Prostate gland (tissue), 2 donors: ENCODE results near the gene CCDC127. TPM values are rescaled to one million over a fixed set of nuclear protein-coding genes. Genes with fewer than 3 reads are reported as not detected.

ENCODE experiments used
- DNase-seq: peaks from one replicate; pipeline ENCODE4 v3.0.0-alpha.2; 2019; ENCODE audit warnings: low spot score
- H3K27ac ChIP-seq, 2 donors: fragments of 200-600 bp; sonication (generic); 2 replicates each; pipeline ENCODE4 v1.5.1; 2017 to 2019
- H3K27me3 ChIP-seq: fragments of 200-600 bp; sonication (generic); replicated peaks from 2 replicates; pipeline ENCODE4 v1.5.1; 2019; ENCODE audit not compliant: insufficient read depth
- H3K36me3 ChIP-seq, 2 donors: fragments of 200-600 bp; sonication (generic); 1 replicate in 1 of 2; 2 replicates in 1 of 2; pipeline versions ENCODE4 v1.5.1 to v1.8.1; 2017 to 2019
- H3K4me1 ChIP-seq: fragments of 200-600 bp; sonication (generic); replicated peaks from 2 replicates; pipeline ENCODE4 v1.5.1; 2019
- H3K4me3 ChIP-seq, 2 donors: fragments of 200-600 bp; sonication (generic); 2 replicates each; pipeline ENCODE4 v1.5.1; 2017 to 2019
- H3K9me3 ChIP-seq: fragments of 200-600 bp; sonication (generic); 2 replicates; pipeline ENCODE4 v1.5.1; 2017
- CTCF ChIP-seq, 4 experiments: fragments of 200-600 bp in 2 of 4; fragments of 450-650 bp in 2 of 4; sonication (generic) in 2 of 4; IDR thresholded peaks; 1 replicate in 3 of 4; 2 replicates in 1 of 4; pipeline ENCODE4 v1.5.1; 2016 to 2019; ENCODE audit warnings: antibody characterized with exemption in 4 of 4, mild to moderate bottlenecking in 2 of 4, moderate library complexity in 2 of 4
- POLR2A ChIP-seq: fragments of 450-650 bp; IDR thresholded peaks from one replicate; pipeline ENCODE4 v1.6.1; 2016; ENCODE audit warnings: antibody characterized with exemption, mild to moderate bottlenecking
- POLR2AphosphoS5 ChIP-seq: sonication (generic); formaldehyde crosslinking; IDR thresholded peaks from one replicate; pipeline ENCODE4 v1.6.1; 2017; ENCODE audit warnings: antibody characterized with exemption
- WGBS: methylation state at CpG from one replicate; pipeline ENCODE4 v1.1.5; 2018; 5-methylcytosine and 5-hydroxymethylcytosine counted together
- intact Hi-C: fragments of 100-400 bp; cut with DNase I; formaldehyde crosslinking; loops from one replicate; pipeline ENCODE4 v1.14.2; 2022
- total RNA-seq, 2 donors: library from RNA; depleted of rRNA; stranded (reverse); fragments of >200 nt; gene quantifications; one replicate each; pipeline ENCODE4 v1.1.0, GENCODE V29; 2016

Gene CCDC127
- total RNA-seq, 2 donors from 2014 or later: 4.7 to 5.2 TPM

DNA sequence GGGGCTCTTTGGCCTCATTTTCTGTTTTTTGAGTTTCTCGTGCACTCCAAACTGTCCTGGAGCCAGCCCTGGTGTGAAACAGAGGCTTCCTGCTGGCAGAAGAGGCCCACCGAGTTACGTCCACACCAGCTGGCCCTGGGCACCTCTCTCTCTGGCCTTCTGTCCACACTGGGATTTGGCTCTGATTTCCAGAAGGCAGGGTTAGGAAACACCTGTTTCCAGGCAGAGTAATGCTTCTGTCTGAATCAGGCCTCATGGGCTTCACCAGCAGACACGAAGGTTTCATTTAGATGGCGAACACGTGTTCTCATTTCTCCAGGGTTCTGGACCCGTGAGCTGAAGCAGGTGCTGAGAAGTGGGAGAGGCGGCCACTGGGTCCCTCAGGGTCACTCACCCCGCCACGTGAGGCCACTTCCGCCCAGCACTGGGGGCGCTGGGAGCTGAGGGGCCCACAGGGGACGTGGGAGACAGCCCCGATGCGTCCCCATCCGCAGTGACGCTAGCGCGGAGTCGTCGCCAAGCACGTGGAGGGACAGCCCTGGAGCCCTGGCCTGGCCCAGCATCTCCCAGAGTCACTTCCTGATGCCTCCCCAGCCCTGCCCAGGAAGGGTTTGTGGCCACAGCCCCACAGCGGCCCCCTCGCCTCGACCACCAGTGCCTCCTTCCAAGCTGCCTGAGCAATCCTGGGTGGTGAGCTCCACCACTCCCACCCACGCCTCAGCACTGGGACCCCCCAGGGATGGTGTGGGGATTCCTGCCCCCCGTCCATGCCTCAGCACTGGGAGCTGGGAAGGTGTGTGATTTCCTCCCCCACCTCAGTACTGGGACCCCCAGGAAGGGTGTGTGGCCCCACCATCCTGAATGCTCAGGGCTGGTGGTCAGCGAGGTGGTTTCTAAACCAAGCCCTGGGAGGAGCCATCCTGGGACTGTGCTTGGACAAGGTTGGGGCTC lies 31.6 kb downstream of the CCDC127 start:
- Histone ChIP-seq H3K27me3 (no peaks in the 10 kb centered on the region), H3K36me3 (no peaks in the 10 kb centered on the region), H3K4me3 (no peak overlapping the region), H3K9me3 (no peaks in the 10 kb centered on the region), H3K4me1 (peaks cover 3% of the 10 kb centered on the region), H3K27ac (no peak overlapping the region)
- DNase-seq: no peak
- no peak for TF ChIP-seq POLR2A
- TF ChIP-seq POLR2AphosphoS5: no peak
- no peak for TF ChIP-seq CTCF (IDR thresholded peaks at IDR 0.05)
- 92% methylated on average over 28 of the region's 28 CpGs for WGBS
- intact Hi-C loops: no loop called here

DNA sequence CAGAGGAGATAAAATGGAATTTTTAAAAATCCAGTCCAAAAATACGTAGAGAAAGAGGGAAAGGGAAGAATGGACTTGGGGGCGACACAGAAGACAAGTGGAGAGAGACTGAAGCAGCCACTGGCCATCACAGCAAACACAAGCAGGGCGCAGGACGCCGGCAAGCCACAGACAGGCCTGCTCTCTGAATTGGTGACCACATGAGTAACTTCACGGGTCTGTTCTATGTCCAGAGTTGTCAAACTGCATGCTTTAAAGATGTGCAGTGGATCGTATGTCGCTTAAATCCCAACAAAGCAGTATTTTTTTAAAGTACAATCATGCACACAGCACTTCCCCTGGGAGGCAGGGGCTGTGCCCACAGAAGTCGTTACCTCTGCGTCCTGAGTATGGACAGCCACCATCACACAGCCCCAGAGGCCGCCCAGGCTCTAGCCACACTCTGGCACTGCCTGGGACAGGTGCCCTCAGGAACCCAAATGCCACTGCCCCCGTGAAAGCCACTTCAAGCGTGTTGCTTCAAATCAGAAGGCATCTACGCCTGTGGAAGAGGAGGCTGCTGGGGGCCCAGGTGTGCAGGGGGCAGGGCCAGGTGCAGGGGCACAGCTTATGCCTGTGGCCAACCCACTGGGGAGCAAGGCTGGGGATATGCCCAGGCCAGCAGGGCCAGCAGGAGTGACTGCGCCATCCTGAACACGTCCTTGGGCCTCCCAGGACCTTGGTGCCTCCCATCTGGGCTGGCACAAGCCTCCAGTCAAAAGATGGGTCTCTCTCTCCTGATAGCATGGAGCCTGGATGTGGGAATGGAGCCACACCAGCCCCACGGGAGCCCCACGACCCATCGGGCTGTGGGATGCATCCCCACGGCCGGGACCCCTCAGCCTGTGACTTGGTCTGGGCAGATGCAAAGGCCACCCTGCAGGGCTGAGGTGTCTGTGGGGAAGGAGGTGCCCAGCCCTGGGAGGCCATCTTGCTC lies 32.6 kb downstream of the CCDC127 start:
- H3K27ac ChIP-seq: no peak overlapping the region
- H3K27me3 ChIP-seq: no peaks in the 10 kb centered on the region
- no peak overlapping the region for H3K4me3 ChIP-seq
- no peak for DNase-seq
- H3K9me3 ChIP-seq: no peaks in the 10 kb centered on the region
- TF ChIP-seq CTCF (IDR thresholded peaks at IDR 0.05) (no peak), POLR2A (no peak), POLR2AphosphoS5 (no peak)
- no peaks in the 10 kb centered on the region for H3K36me3 ChIP-seq
- no peaks in the 10 kb centered on the region for H3K4me1 ChIP-seq
- intact Hi-C loops: no loop called here
- WGBS: 90% methylated on average over 21 of the region's 21 CpGs

DNA sequence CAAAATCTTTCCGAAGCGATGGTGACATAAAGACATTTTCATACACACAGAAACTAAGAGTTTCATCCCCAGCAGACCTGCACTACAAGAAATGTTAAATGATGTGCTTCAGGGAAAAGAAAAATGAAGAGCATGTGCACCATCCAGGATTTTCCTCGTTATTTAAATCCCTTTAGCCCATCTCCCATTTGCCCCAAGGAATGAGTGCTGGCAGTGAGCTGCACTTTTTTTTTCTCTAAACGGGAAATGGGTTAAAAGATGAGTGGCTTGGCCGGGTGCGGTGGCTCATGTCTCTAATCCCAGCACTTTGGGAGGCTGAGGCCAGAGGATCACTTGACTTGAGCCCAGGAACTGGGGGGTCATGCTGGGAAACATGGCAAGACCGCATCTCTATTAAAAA lies 33.5 kb downstream of the CCDC127 start:
- no peaks in the 10 kb centered on the region for H3K27me3 ChIP-seq
- H3K36me3 ChIP-seq: no peaks in the 10 kb centered on the region
- no peaks in the 10 kb centered on the region for H3K9me3 ChIP-seq
- no peak overlapping the region for H3K27ac ChIP-seq
- no peak overlapping the region for H3K4me3 ChIP-seq
- intact Hi-C loops: no loop called here
- TF ChIP-seq POLR2A: no peak
- no peak for TF ChIP-seq CTCF (IDR thresholded peaks at IDR 0.05)
- TF ChIP-seq POLR2AphosphoS5: no peak
- WGBS: 56% methylated on average over 7 of the region's 7 CpGs
- DNase-seq: no peak
- H3K4me1 ChIP-seq: no peaks in the 10 kb centered on the region

DNA sequence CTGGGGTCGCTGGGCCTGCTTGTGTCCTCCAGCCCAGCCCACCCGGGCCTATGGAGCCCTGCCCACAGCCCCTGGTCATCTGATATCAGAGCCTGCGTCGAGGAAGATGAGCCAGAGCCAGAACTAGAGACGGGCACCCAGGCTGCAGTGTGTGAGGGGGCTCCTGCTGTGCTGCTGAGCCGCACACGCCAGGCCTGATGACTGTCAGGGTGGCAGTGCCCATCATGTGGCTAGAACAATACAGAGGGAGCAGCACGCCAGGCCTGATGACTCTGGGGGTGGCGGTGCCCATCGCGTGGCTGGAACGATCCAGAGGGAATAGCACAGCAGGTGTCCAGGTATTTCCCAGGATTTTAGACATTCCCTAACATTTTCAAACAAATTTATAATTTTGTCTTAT lies 35.8 kb downstream of the CCDC127 start:
- no peak overlapping the region for H3K27ac ChIP-seq
- WGBS: 96% methylated on average over 12 of the region's 12 CpGs
- no peaks in the 10 kb centered on the region for H3K4me1 ChIP-seq
- H3K36me3 ChIP-seq: no peaks in the 10 kb centered on the region
- no peak for DNase-seq
- no peak overlapping the region for H3K4me3 ChIP-seq
- no peak for TF ChIP-seq POLR2A
- no peaks in the 10 kb centered on the region for H3K27me3 ChIP-seq
- no peaks in the 10 kb centered on the region for H3K9me3 ChIP-seq
- intact Hi-C loops: no loop called here

DNA sequence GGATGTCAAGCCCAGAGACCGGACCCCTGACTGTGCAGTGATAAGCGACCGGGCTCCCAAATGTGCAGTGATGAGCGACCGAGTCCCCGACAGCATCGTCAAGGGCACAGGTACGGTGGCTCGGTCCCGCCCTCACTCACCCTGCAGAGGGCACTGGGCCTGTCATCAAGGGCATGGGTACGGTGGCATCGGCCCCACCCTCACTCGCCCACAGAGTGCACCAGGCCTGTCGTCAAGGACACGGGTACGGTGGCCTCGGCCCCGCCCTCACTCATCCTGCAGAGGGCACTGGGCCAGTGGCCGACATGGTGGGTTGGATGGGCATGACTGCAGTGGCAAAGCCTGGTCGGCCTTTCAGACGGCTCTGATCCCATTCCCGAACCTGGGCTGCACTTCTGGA lies 36.4 kb downstream of the CCDC127 start:
- DNase-seq: no peak
- intact Hi-C loops: no loop called here
- no peaks in the 10 kb centered on the region for H3K27me3 ChIP-seq
- no peak for TF ChIP-seq CTCF (IDR thresholded peaks at IDR 0.05)
- TF ChIP-seq POLR2AphosphoS5: no peak
- no peak for TF ChIP-seq POLR2A
- H3K4me3 ChIP-seq: no peak overlapping the region
- no peaks in the 10 kb centered on the region for H3K9me3 ChIP-seq
- no peaks in the 10 kb centered on the region for H3K4me1 ChIP-seq
- no peaks in the 10 kb centered on the region for H3K36me3 ChIP-seq
- H3K27ac ChIP-seq: no peak overlapping the region
- 90% methylated on average over 22 of the region's 22 CpGs for WGBS
